GM21576 (cell line): ENCODE data around the gene VPS4B.
"Not testable (repeated sequence)": the region's sequence is repeated elsewhere in the genome, so short reads cannot be mapped to it uniquely, and the experiment has no call there.

Source experiments
- ATAC-seq: cut with Tn5 transposase; IDR thresholded peaks from one replicate; pipeline ENCODE4 v1.9.1; 2021; ENCODE audit warnings: mild to moderate bottlenecking, moderate library complexity; ENCODE audit not compliant: unreplicated experiment

Gene VPS4B

DNA sequence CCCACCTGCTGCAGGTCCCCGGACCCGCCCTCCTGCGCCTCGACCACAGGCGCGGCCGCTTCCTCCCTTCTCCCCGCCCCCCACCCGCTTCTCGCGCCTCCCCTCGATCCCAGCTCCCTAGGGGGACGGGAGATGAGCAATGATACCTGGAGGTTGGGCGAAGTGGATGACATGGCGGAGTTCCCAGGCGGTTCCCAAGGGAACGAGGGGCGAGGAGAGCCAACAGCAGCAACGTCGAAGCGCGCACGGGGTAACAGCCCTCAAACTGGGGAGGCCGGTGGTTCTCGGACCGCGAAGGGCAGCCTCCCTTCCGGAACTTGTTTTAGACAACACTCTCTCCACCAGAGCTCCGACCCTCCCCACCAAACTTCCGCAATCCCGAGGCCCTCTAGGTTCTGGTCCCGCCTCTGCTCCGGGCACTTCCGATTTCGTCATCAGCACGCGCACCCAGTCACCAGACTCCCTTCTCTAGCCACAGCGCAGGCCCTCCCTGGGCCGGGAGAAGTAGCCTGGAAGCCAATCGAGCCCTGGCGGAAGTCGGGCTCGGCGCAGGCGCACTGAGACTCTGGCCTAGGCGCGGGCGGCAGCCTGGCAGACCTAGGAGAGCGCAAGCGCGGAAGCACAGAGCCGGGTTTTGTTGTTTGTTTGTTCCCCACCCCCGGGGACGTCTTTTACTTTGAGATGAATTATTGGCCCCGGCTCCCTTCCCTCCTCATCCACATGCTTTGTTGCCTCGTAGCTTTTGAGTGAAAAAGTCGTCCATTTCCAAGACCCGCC lies at the start of gene VPS4B:
VPS4B (minus strand) TSS at position 390 of the 777 bp plus-strand sequence; CDS start at position 173, 217 bp downstream.
- peak; percentile 98 for ATAC-seq

DNA sequence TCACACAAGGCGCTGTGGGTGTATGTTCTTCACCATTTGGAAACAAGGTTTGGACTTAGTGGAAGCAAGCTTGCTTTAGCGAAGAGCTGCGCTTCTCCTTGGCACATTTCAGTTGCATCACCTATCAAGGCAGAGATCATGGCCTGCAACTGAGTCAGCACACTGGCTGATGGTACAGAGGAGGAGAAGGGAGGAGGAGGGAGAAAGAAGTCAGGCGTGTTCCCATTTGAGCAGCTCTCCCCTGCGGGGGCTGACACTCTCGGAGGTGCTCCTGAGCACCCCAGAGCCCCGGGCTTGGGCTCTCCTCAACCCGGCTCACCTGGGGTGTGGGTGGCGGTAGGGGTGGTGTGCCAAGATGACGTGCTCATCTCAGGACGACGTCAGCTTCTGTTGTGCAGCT lies 48.5 kb upstream of the VPS4B start:
- no peak for ATAC-seq

DNA sequence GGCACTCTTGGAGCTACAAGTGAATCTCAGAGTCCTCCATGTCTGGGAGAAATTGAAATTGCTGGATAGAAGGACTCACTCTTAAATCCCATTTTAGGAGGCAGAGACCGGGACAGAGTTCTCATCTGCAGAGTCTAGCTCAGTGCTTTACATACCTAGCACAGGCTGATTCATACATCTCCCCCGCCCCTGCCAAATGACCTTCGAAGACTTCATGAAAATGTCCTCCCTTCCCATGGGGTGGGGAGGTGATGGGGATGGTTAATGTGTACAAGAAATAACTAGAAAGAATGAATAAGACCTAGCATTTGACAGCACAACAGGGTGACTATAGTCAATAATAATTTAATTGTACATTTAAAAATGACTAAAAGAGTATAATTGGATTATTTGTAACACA lies 46.3 kb upstream of the VPS4B start:
- ATAC-seq = no peak

DNA sequence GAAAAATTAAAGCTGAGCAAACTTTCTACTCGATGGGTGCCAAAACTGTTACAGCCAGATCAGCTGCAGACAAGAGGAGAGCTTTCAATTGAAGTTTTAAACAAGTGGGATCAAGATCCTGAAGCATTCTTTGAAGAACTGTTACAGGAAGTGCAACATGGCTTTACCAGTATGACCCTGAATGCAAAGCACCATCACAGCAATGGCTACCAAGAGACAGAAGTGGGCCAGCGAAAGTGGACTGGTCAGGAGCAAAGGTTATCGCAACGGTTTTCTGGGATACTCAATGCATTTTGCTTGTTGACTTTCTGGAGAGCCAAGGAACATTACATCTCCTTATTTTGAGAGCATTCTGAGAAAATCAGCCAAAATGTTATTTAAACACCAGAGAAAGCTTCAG lies 45.4 kb upstream of the VPS4B start:
- ATAC-seq = no peak

DNA sequence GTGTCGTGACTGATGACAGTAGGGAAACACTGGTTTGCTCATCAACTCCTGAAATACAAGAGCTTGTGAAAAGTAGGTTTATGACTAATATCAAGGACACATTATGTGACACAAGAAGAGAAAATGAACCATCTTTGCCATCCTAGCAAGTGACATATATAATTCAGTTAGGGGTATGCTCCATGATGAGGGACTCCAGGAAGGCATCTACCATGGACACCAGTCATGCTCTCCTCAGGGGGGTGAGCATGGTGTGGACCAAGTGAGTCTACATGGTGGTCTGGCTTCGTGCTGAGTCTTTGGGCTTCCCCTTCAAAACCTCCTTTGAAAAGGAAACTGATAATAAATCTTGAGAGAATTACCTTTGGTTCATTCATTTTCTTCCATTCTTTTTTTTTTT lies 42.8 kb upstream of the VPS4B start:
- ATAC-seq = no peak

DNA sequence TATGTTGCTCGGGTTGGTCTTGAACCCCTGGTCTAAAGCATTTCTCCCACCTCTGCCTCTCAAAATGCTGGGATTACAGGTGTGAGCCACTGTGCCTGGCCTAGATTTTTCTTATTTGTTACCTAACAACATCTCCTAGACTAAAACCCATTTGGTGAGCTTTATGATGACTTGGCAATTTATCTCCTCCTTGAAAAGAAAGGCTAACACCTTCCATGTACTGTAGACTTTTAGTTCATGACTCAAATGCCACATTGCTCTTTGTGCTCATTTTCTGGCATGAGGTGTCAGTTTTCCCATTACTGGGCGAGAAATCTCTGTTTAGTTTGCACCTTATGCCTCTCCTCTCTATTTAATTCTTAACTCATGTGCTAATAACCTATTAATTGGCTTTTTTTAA lies 42.2 kb upstream of the VPS4B start:
- ATAC-seq = no peak

DNA sequence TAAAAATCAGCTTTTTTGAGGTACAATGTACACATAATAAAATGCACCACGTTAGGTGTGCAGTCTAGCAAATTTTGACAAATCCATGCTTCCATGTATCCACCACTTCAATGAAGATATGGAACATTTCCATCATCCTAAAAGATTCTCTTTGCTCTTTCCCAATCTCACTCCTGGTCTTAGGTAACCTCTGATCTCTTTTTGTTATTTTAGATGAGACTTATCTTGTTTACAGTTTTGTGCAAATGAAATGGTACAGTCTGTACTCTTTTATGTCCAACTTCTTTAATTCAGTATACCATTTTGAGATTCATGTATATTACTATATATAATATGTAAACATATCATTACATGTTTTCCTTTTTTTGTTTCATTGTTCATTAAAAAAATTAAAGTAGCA lies 38.1 kb upstream of the VPS4B start:
- ATAC-seq = no peak

DNA sequence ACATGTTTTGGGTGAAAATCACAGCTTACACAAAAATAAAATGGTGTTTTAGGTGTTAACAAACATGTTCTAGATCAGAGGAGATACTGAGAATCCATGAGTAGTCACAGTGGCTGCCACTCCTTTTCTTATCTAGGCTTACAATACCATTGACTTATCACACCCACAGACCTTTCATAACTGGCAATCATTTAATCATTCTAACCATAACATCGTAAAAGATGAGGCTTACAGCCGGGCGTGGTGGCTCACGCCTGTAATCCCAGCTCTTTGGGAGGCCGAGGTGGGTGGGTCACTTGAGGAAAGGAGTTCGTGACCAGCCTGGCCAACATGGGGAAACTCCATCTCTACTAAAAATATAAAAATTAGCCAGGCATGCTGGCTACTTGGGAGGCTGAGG lies 35.7 kb upstream of the VPS4B start:
- no peak for ATAC-seq

DNA sequence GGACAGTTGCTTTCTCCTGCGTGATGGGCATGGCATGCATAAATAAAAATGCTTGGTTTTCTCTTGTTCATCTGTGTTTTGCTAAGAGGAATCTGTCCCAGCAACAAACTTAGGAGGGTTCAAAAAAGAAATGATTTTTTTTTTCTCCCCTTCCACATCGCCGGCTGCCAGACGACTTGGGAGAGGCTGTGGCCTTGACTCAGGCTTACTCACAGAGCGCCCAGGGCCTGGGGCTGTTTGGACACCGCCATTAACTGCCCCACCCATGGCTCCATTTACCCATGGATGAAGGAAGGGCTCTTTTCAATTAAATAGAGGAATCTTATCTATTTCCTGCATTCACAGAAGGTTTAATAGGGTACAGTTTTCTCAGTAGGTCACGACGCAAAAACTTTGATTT lies 32.2 kb upstream of the VPS4B start:
- ATAC-seq = no peak

DNA sequence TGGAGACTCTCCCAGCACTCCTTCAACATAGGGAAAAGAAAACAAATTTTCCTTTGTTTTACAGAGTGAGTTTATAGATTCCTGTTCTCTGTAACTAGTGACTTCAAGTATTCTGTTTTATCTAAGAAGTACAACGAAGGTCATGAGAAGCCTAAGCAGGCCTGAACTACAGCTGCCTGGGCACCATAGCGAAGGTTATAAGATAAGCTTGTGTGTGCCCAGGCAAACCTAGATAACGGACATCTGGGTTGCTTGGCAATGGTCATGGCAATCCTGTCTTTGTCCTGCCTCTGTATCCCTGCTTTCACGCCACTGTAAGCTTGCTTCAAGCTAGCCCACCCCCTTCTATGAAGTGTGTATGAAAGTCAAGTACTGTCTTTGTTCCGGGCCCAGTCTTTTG lies 30.5 kb upstream of the VPS4B start:
- ATAC-seq = not testable (repeated sequence)

DNA sequence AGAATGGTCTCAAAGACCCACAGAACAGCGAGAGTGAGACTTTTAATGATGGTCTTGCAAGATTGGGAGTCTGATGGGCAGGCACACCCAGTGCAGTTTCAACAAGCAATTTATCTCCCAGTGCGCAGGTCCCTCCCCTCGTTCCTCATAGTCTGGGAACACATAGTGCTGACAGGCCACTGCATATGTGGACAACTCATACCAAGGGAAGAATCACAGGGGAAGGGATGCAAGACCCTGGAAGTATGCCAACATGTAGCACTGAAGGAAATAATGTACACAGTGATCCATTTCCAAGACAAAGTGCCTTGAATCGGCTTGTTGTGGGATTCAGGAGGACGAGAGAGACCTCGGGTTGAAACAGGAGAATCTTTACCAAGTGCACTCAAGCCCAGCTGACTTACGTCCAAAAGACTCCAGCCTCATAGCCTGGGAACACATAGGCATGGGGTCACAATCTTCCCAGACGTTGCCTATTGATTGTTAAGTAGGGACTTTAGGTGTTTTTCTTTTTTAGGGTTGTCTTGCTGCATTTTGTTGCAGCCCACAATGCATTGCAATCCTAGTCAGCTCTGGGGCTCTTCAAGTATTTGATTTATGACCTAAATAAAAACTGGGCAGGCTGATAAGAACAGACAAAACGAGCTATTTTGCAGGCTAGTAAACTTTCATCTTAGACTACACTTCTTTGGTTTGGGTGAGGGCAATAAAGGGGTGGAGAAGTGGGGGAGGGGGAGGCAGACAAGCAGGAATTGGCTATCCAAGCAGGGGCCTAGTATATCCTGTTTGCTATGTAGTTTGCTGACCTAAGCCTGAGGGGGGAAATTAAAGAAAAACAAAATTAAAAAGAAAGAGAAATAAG lies 29.8 kb upstream of the VPS4B start:
- no peak for ATAC-seq

DNA sequence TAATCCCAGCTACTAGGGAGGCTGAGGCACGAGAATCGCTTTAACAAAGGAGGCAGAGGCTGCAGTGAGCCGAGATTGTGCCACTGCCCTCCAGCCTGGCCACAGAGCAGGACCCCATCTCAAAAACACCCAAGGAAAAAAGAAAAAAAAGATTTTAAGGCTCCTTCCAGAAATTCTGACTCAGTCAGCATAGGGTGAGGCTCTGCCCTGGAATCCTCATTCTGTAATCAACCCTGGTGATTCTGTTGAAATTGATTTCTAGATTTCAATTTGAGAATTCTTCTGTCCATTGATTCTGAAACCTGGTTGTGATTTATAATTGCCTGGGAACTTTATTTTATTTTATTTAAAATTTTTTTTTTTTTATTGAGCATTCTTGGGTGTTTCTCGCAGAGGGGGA lies 27.1 kb upstream of the VPS4B start:
- no peak for ATAC-seq

DNA sequence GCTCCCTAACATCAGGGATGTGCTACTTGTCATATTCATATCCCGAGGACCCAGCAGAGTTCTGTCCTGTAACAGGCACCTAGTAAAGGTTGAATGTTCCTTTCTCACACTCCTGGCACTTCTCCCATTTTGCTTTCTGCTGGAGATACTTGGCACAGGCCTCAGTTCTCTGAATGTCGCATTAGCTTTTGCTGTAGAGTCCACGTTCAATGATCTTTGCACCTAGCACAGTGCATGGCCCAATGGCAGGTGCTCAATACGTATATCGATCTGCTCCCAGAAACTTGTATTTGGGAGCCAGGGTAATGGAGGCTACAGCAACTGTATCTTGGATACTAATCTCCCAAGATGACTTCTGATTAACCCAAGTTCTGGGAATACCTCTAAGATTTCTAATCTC lies 24.8 kb upstream of the VPS4B start:
- ATAC-seq = no peak

DNA sequence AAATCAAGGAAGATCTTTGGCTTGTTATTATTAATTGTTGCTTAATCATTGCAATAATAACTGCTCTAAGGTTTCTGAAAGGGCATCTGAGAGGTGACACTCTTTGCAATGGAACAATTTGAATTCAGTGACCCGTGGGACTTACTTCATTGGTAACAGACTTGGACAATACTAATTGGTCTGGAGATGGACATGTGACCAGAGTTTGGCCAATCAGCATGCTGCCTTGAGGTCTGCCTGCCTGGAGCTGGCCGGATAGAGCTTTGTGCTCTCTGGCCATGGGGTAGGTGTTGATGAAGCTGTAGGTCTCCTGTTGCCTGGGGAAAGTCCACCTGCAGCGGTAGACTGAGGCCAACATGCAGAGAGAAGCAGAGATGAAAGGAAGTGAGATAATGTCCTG lies 24.0 kb upstream of the VPS4B start:
- ATAC-seq = no peak

DNA sequence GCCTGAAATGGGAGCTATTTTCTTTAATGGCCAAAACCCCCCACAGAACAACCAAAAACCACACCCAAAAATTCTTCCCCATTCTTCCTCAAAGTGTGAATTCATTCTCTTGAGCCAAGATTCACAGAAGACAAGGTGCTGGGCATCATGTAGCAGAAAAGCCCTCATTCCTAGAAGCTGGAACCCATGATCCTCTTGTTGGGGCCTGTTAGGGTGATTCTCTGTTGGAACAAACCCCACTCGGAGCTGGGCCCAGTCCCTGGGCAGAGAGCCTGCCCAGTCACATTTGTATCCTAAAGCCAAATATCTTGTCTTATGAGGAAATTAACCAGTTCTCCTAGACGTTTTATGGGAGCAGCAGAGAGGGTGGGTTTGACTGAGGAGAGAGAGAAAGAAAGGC lies 22.8 kb upstream of the VPS4B start:
- no peak for ATAC-seq

DNA sequence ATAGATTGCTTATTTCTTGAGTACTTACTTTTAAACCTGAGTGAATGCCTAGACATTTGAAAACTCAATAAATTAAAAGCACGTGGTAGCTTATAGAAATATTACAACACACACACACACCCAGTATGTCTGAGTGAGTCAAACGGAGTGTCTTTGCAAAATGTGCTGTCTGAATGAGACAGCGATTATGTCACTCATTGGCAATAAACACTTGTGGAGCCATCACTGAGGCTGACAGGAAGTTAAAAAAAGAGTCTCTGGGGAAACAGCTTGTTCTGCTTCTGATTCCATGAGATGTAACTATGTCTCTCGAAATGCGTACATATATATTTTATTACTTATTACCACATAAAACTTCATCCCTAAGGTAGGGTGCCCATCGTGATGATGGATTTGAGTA lies 22.3 kb upstream of the VPS4B start:
- no peak for ATAC-seq

DNA sequence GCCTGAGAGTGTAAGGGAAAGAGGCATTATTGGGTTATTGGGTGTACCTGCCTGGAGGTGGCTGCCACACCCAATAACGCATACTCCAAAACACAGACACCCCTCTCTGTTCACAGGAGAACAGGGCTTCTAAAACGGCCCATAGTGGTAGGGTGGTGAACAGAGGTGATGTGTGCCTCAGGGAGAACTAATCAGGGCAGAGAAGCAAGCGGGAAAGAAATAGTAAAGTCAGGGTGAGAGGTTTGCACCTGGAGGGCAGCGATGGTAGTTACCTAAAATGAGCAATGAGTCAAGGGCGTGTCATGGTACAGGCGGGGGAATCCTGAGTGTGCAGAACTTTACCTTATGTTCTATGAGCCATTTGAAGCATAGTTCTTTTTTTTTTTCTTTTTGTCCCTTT lies 21.6 kb upstream of the VPS4B start:
- no peak for ATAC-seq

DNA sequence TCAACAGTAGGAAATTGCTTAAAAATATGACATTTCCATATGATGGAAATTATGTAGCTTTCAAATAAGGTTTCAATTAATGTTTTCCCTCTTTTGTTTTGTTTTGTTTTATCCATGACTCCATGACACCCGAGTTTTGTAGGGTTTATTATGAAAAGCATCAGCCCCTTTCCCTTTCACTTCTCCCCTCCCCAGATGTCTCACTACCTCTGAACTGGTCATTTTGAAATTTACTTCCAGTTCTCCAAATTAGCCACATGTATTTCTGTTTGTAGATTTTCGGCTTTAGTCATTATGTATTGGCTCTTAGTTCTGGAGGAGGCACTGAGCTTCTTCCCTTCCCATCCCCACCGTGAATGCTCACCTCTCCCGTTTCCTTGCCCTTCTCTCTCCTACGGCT lies 18.6 kb upstream of the VPS4B start:
- no peak for ATAC-seq

DNA sequence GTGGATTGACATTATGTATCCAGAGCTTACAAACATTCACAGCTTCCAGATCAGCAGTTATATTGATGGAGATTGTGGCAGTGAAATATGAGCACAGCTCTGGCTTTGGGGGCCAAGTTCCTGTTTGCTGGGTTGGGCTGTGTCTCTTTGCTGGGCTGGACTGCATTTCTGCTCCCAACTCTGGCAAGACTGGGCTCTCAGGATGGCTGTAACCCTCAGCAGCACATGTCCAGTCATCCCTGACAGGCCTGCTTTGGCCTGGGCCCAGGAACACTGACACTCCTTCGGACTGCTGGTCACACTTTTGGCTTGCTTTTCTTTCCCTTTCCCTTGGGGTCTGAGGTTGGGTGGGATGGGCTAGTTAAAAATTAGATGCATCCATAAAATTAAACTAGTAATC lies 17.9 kb upstream of the VPS4B start:
- no peak for ATAC-seq

DNA sequence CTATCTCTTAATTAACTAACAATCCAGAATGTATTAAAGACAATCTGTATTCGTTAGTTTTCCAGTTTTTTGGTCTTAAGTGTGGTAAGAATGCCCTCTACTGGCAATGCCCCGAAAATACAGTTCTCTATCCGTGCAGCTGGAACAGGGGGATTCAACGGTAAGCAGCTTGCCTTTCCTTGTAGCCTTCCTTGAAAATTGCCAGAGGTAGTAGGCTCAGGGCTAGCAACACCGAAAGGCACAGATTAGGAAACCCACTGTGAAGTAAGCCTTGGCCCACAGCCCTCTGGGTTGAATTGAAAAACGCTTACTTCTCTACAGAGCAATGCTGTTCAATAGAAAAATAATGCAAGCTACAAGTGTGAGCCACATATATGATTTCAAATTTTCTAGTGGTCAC lies 17.1 kb upstream of the VPS4B start:
- ATAC-seq = no peak

DNA sequence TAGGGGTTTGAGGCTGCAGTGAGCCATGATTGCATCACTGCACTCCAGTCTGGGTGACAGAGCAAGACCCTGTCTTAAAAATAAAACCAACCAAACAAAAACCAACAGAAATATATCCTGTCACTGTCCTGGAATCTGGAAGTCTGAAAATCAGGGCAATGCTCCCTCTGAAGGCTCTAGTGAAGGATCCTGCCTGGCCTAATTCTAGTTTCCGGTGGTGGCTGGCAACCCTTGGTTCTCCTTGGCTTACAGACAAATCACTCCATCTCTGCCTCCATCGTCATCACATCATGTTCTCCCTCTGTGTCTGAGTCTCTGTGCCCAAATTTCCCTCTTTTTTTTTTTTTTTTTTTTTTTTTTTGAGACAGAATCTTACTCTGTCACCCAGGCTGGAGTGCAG lies 15.9 kb upstream of the VPS4B start:
- no peak for ATAC-seq

DNA sequence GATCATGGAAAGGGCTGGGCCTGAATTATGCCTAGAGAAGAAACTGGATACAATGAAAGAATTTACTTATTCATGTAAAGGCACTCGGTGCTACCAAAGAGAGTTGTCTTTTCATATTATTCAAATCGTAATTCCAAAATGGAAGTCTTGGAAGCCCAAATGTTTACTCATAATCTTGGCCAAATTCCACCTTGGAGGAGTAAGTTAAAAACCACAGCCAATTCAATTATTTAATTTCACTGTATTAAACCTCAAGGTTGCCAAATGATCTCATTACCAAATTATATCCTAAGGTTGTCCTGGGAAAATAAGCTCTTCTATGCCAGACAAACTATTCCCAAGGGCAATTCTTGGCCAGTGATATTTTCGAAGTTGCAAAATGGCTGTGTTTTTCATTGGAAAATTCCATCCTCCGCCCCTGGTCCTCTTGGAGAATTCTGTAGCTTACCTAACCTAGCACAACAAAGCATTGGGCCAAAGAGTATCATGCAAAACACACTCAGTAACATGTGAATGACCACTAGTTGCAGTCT lies 11.1 kb upstream of the VPS4B start:
- ATAC-seq = no peak
